GM18951 (cell line): ENCODE results near the gene AIFM2.
"Not testable (repeated sequence)": the region's sequence is repeated elsewhere in the genome, so short reads cannot be mapped to it uniquely, and the experiment has no call there.

ENCODE experiments used
- POLR2A ChIP-seq: IDR thresholded peaks from 4 replicates; pipeline ENCODE4 v1.6.1; 2011; ENCODE audit warnings: mild to moderate bottlenecking; ENCODE audit not compliant: insufficient read length, insufficient read depth; ENCODE audit errors: extremely low read depth
- in situ Hi-C: fragments of 300-500 bp; cut with MboI; formaldehyde crosslinking; loops from one replicate; pipeline ENCODE4 v1.12.0; 2022; ENCODE audit warnings: low sequenced_read_pairs, mixed read lengths, inconsistent platforms; ENCODE audit not compliant: unreplicated experiment

The AIFM2 gene

GRCh38 chr10:70124415-70124814, 8.2 kb downstream of the AIFM2 start:
- in situ Hi-C loops: no loop called here
- TF ChIP-seq POLR2A: no peak

- in situ Hi-C loops: no loop called here
- no peak for TF ChIP-seq POLR2A
These were observed 8.8 kb downstream of the AIFM2 start for GRCh38 chr10:70123817-70124216.

GRCh38 chr10:70123166-70123565, 9.5 kb downstream of the AIFM2 start:
- in situ Hi-C loops: not testable (repeated sequence)

GRCh38 chr10:70122742-70123141, 9.9 kb downstream of the AIFM2 start:
- in situ Hi-C loops: no loop called here
- TF ChIP-seq POLR2A: no peak

GRCh38 chr10:70121281-70121949, 11.2 kb downstream of the AIFM2 start:
- no peak for TF ChIP-seq POLR2A
- in situ Hi-C loops: no loop called here

GRCh38 chr10:70120417-70120816, 12.2 kb downstream of the AIFM2 start:
- no peak for TF ChIP-seq POLR2A
- in situ Hi-C loops: no loop called here

GRCh38 chr10:70119623-70120022, 13.0 kb downstream of the AIFM2 start:
- in situ Hi-C loops: no loop called here
- no peak for TF ChIP-seq POLR2A

GRCh38 chr10:70119197-70119596, 13.4 kb downstream of the AIFM2 start:
- TF ChIP-seq POLR2A: no peak

GRCh38 chr10:70118196-70118595, 14.4 kb downstream of the AIFM2 start:
- TF ChIP-seq POLR2A: no peak
- in situ Hi-C loops: no loop called here

More at GRCh38 chr10:70119197-70119596, 13.4 kb downstream of the AIFM2 start:
- in situ Hi-C loops: no loop called here

- TF ChIP-seq POLR2A: no peak
- in situ Hi-C loops: no loop called here
These were observed 15.0 kb downstream of the AIFM2 start for GRCh38 chr10:70117646-70118045.

GRCh38 chr10:70115948-70116682, 16.5 kb downstream of the AIFM2 start:
- in situ Hi-C loops: no loop called here
- no peak for TF ChIP-seq POLR2A

GRCh38 chr10:70114902-70115301, 17.7 kb downstream of the AIFM2 start:
- TF ChIP-seq POLR2A: no peak
- in situ Hi-C loops: no loop called here

- in situ Hi-C loops: no loop called here
These were observed 20.6 kb downstream of the AIFM2 start for GRCh38 chr10:70112071-70112470.

GRCh38 chr10:70111496-70111895, 21.1 kb downstream of the AIFM2 start:
- TF ChIP-seq POLR2A: no peak
- in situ Hi-C loops: no loop called here

More at GRCh38 chr10:70112071-70112470, 20.6 kb downstream of the AIFM2 start:
- TF ChIP-seq POLR2A: no peak
